LHCN-M2 (cell line): Measurements from ENCODE around the gene TLN1. TPM values are rescaled to one million over a fixed set of nuclear protein-coding genes. Genes with fewer than 3 reads are reported as not detected.

Experiments used
- total RNA-seq: library from RNA; depleted of rRNA; stranded (reverse); fragments of >200 nt; gene quantifications from 2 replicates; pipeline ENCODE4 v1.2.3, GENCODE V29; 2014; rRNA removed

The TLN1 gene
- total RNA-seq, 1 experiment from 2014 or later: 356 TPM

Other genes starting within 250 kb of the TLN1 start
- gene RUSC2, start 242.1 kb downstream of the TLN1 start, total RNA-seq: 31.3 and 31.5 TPM in 2 replicates
- gene TESK1, start 126.9 kb downstream of the TLN1 start, total RNA-seq: 21.7 and 26.8 TPM in 2 replicates
- 1.2 and 1.4 TPM in 2 replicates for gene CD72, start 113.8 kb downstream of the TLN1 start, total RNA-seq
- 0.26 and 0.63 TPM in 2 replicates for gene SIT1, start 81.3 kb downstream of the TLN1 start, total RNA-seq
- 5,651 and 6,728 TPM in 2 replicates for gene RMRP, start 74.2 kb downstream of the TLN1 start, total RNA-seq
- 11.1 and 13.3 TPM in 2 replicates for gene CCDC107, start 73.9 kb downstream of the TLN1 start, total RNA-seq
- gene ARHGEF39, start 67.0 kb downstream of the TLN1 start, total RNA-seq: 4.4 and 4.5 TPM in 2 replicates
- gene CA9, start 58.3 kb downstream of the TLN1 start, total RNA-seq: 2.4 and 3.8 TPM in 2 replicates
- 1,008 and 1,115 TPM in 2 replicates for gene TPM2, start 42.3 kb downstream of the TLN1 start, total RNA-seq
- gene CREB3, start 471 bp upstream of the TLN1 start, total RNA-seq: 87.9 and 108 TPM in 2 replicates
- gene GBA2, start 17.0 kb upstream of the TLN1 start, total RNA-seq: 26.4 and 29.9 TPM in 2 replicates
- 13.5 and 17.4 TPM in 2 replicates for gene RGP1, start 17.1 kb upstream of the TLN1 start, total RNA-seq
- gene MSMP, start 22.1 kb upstream of the TLN1 start, total RNA-seq: not detected in 2 replicates
- gene NPR2, start 59.4 kb upstream of the TLN1 start, total RNA-seq: 14.5 and 23.0 TPM in 2 replicates
- 0.98 and 1.4 TPM in 2 replicates for gene SPAG8, start 80.1 kb upstream of the TLN1 start, total RNA-seq
- 22.8 and 33.0 TPM in 2 replicates for gene HINT2, start 82.8 kb upstream of the TLN1 start, total RNA-seq
- not detected in 2 replicates for gene FAM221B, start 96.5 kb upstream of the TLN1 start, total RNA-seq
- gene TMEM8B, start 97.0 kb upstream of the TLN1 start, total RNA-seq: 2.8 and 3.6 TPM in 2 replicates
- not detected in 2 replicates for gene OR13J1, start 138.2 kb upstream of the TLN1 start, total RNA-seq
- 1.5 and 2.1 TPM in 2 replicates for gene HRCT1, start 174.0 kb upstream of the TLN1 start, total RNA-seq
- 0.17 and 0.38 TPM in 2 replicates for gene SPAAR, start 177.3 kb upstream of the TLN1 start, total RNA-seq
- gene OR2S2, start 226.0 kb upstream of the TLN1 start, total RNA-seq: not detected in 2 replicates